ENCODE measurements around the gene B4GALT2.

GRCh38 chr1:43970911-43971310 is 8.1 kb upstream of the B4GALT2 start:
- TF ChIP-seq CTCF (IDR thresholded peaks at IDR 0.05; ENCODE audit: insufficient read depth, low read length, poor library complexity, severe bottlenecking) (no peak), EZH2phosphoT487 (conservative IDR thresholded peaks at IDR 0.05; ENCODE audit: low read length) (no peak)
